ENCODE results near the gene NTNG2.
"Not testable (repeated sequence)": the region's sequence is repeated elsewhere in the genome, so short reads cannot be mapped to it uniquely, and the experiment has no call there.

NTNG2 gene

DNA sequence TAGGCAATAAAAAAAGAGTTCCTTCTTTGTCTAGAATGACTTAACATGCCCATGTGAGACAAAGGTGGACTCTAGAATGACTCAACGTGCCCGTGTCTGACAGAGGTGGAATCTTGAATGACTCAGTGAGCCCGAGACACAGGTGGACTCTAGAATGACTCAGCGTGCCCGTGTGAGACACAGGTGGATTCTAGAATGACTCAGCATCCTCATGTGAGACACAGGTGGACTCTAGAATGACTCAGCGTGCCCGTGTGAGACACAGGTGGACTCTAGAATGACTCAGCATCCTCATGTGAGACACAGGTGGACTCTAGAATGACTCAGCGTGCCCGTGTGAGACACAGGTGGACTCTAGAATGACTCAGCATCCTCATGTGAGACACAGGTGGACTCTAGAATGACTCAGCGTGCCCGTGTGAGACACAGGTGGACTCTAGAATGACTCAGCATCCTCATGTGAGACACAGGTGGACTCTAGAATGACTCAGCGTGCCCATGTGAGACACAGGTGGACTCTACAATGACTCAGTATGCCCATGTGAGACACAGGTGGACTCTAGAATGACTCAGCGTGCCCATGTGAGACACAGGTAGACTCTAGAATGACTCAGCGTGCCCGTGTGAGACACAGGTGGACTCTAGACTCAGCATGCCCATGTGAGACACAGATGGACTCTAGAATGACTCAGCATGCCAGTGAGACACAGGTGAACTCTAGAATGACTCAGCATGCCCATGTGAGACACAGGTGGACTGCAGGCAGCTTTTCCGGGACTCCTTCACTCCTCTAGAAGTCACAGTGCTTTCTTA, 108.1 kb downstream of the NTNG2 start:
- not testable (repeated sequence) for DNase-seq

- no peak for DNase-seq
Observed at GRCh38 chr9:132274861-132275260, 113.0 kb downstream of the NTNG2 start.

GRCh38 chr9:132283165-132283564, 121.3 kb downstream of the NTNG2 start:
- DNase-seq, result no peak

- no peak for DNase-seq
Observed at GRCh38 chr9:132283863-132284262, 122.0 kb downstream of the NTNG2 start.

DNA sequence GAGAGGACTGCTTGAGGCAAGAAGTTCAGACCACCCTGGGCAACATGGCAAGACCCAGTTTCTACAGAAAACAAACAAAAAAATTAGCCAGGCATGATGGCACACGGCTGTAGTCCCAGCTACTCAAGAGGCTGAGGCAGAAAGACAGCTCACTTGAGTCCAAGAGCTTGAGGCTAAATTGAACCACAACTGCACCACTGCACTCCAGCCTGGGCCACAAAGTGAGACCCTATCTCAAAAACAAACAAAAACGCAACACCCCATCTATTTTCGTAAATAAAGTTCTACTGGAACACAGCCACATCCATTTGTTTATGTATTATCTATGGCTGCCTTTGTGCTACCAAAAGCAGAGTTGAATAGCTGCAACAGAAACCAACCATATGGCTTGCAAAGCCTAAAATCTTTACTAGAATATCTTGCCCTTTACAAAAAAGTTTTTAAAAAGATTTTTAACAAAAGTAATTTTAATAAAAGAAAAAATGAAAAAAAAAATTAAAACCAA, 125.5 kb downstream of the NTNG2 start:
- DNase-seq, result no peak

GRCh38 chr9:132288361-132288760, 126.5 kb downstream of the NTNG2 start:
- DNase-seq, result no peak

- no peak for DNase-seq
Observed at GRCh38 chr9:132288966-132289365, 127.1 kb downstream of the NTNG2 start.

- DNase-seq, result no peak
Observed at GRCh38 chr9:132293145-132293721, 131.4 kb downstream of the NTNG2 start.

Data from SIG-M5 (cell line).